A673 (cell line): Measurements from ENCODE around the gene DLK1.

ENCODE experiments used
- EZH2 ChIP-seq: fragments of 200-600 bp; sonication (generic); IDR thresholded peaks from 2 replicates; pipeline ENCODE4 v1.6.1; 2017; ENCODE audit warnings: borderline replicate concordance, low read depth, mild to moderate bottlenecking, mixed read lengths, antibody characterized with exemption, low read length; ENCODE audit not compliant: poor library complexity, severe bottlenecking
- TF ChIP-seq, protein P1 (sequence below): fragments of 300-800, 200-600 bp; sonication (generic); conservative IDR thresholded peaks from 2 replicates; pipeline ENCODE4 v1.5.1; 2017; ENCODE audit warnings: low read depth, mild to moderate bottlenecking, antibody characterized with exemption, low read length, moderate library complexity, mixed read lengths

DNA sequence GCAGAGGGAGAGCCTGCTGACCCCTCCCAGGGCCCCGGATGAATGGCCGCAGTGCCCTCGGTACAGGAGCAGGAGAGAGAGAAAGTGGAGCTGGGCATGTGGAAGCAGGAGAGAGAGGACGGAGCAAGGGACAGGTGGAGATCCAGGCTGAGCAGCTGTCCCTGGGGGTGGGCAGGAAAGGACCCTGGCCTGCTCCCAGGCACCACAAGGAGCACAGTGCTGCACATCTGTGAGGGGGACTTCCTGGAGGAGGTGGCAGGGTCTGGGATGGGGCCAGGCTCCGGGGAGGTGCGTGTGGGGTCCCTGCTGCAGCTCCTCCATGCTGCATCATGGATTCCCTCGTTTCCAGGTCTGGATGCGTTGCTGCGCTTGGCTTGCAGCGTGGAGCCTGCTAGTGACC is 13.0 kb upstream of the DLK1 start:
- TF ChIP-seq, protein P1, sequence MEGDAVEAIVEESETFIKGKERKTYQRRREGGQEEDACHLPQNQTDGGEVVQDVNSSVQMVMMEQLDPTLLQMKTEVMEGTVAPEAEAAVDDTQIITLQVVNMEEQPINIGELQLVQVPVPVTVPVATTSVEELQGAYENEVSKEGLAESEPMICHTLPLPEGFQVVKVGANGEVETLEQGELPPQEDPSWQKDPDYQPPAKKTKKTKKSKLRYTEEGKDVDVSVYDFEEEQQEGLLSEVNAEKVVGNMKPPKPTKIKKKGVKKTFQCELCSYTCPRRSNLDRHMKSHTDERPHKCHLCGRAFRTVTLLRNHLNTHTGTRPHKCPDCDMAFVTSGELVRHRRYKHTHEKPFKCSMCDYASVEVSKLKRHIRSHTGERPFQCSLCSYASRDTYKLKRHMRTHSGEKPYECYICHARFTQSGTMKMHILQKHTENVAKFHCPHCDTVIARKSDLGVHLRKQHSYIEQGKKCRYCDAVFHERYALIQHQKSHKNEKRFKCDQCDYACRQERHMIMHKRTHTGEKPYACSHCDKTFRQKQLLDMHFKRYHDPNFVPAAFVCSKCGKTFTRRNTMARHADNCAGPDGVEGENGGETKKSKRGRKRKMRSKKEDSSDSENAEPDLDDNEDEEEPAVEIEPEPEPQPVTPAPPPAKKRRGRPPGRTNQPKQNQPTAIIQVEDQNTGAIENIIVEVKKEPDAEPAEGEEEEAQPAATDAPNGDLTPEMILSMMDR = no peak
- no peak for TF ChIP-seq EZH2
